ENCODE data around the gene C3orf70. TPM values are rescaled to one million over a fixed set of nuclear protein-coding genes. Genes with fewer than 3 reads are reported as not detected.

Gene C3orf70
- total RNA-seq, 2 experiments from 2014 or later: not detected

DNA sequence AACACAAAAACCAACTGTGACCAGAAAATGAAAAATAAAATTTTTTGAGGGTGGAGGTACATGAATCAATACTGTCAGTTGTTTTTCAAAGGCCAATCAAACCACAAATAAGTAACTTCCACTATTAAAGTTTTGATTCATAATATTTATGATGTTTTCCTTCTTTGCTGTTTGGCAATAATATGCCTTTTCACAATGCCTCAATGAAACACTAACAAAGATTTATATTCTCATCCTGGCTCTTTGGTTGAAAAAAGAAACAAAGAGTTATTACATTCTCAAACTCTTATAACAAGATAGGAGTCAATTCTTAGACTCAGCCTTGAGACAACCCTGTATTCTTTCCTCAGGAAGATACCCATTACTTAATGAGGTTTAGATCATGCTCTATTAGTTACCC lies 63.1 kb downstream of the C3orf70 start:
- ATAC-seq (ENCODE audit: low read depth) (no peak), DNase-seq (no peak)
- Mint-ChIP-seq H3K27ac (no peak overlapping the region), H3K36me3 (no peaks in the 10 kb centered on the region), H3K27me3 (peaks cover 14% of the 10 kb centered on the region), H3K4me3 (no peak overlapping the region), H3K4me1 (no peaks in the 10 kb centered on the region), H3K9me3 (no peaks in the 10 kb centered on the region)
- POLR2A ChIA-PET: no interaction called here

DNA sequence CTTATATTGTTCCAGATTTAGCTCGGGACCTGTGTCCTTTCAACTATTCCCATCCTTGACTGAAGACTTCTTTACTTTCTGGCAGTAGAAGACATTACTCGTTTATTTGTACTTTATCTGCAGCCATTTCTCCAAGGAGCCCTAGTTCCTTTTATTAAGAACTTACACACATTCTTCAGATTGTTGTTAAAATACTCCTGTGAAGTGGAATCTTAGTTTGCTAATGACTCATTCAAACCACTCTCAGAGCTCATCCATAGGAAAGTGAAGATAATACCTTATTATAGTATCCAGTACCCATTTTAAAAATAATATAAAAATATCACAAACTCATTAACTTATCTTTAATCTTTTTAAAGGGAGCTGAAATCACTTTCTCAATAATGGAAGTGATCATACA lies 63.5 kb downstream of the C3orf70 start:
- Mint-ChIP-seq H3K36me3 (no peaks in the 10 kb centered on the region), H3K4me3 (no peak overlapping the region), H3K27ac (no peak overlapping the region), H3K4me1 (no peaks in the 10 kb centered on the region), H3K9me3 (no peaks in the 10 kb centered on the region), H3K27me3 (peaks cover 17% of the 10 kb centered on the region)
- POLR2A ChIA-PET: no interaction called here
- DNase-seq (no peak), ATAC-seq (ENCODE audit: low read depth) (no peak)

DNA sequence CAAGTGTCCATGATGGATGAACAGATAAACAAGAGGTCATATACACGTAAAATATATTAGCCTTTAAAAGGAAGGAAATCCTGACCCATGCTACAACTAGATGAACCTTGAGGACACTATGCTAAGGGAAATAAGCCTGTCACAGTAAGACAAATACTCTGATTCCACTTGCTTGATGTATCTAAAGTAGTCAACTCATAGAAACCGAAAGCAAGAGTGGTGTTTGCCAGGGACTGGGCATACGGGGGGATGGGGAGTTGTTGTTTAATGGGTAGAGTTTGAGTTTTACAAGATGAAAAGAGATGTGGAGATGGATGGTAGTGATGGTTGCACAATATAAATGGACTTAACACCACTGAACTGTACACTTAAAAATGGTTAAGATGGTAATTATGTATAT lies 65.4 kb downstream of the C3orf70 start:
- ATAC-seq (ENCODE audit: low read depth): no peak
- POLR2A ChIA-PET: no interaction called here
- Mint-ChIP-seq H3K4me3 (no peak overlapping the region), H3K4me1 (no peaks in the 10 kb centered on the region), H3K9me3 (no peaks in the 10 kb centered on the region), H3K27ac (no peak overlapping the region), H3K36me3 (no peaks in the 10 kb centered on the region), H3K27me3 (peaks cover 19% of the 10 kb centered on the region)
- DNase-seq: no peak

- POLR2A ChIA-PET: no interaction called here
- Mint-ChIP-seq H3K4me3 (no peak overlapping the region), H3K4me1 (no peaks in the 10 kb centered on the region), H3K27ac (no peak overlapping the region), H3K36me3 (no peaks in the 10 kb centered on the region), H3K9me3 (no peaks in the 10 kb centered on the region), H3K27me3 (peaks cover 22% of the 10 kb centered on the region)
- DNase-seq: no peak
- ATAC-seq (ENCODE audit: low read depth): no peak
Observed at GRCh38 chr3:185084901-185085300, 68.0 kb downstream of the C3orf70 start.

GRCh38 chr3:185084402-185084801 lies 68.5 kb downstream of the C3orf70 start:
- no peak for ATAC-seq (ENCODE audit: low read depth)
- H3K27ac Mint-ChIP-seq: no peak overlapping the region
- no peaks in the 10 kb centered on the region for H3K36me3 Mint-ChIP-seq
- no peak overlapping the region for H3K4me3 Mint-ChIP-seq
- no peaks in the 10 kb centered on the region for H3K9me3 Mint-ChIP-seq
- H3K27me3 Mint-ChIP-seq: peaks cover 22% of the 10 kb centered on the region
- DNase-seq: no peak
- POLR2A ChIA-PET: no interaction called here
- no peaks in the 10 kb centered on the region for H3K4me1 Mint-ChIP-seq

DNA sequence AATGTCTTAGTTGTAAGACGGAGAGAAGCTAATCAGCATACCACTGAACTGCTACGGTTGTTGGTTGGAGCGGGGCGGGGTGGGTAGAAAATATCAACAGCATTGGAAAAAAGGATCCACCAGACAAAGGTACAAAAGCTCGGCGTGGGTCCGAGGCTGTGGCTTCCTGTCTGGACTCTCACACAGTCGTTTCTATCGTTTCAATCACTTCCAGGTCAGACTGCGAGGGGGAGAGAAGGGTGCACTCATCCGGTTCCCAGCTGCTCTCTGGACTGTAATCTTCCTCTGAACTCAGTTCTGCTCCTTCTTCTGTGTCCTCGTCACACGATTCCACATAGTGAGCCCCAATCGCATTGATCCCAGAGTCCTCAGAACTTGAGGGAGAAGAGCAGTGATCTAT lies 70.0 kb downstream of the C3orf70 start:
- Mint-ChIP-seq H3K9me3 (no peaks in the 10 kb centered on the region), H3K27ac (no peak overlapping the region), H3K36me3 (no peaks in the 10 kb centered on the region), H3K27me3 (peaks cover 17% of the 10 kb centered on the region), H3K4me3 (no peak overlapping the region), H3K4me1 (no peaks in the 10 kb centered on the region)
- POLR2A ChIA-PET: no interaction called here
- no peak for ATAC-seq (ENCODE audit: low read depth)
- no peak for DNase-seq

GRCh38 chr3:185082149-185082548 lies 70.7 kb downstream of the C3orf70 start:
- H3K27ac Mint-ChIP-seq: no peak overlapping the region

GRCh38 chr3:185081521-185081920 lies 71.3 kb downstream of the C3orf70 start:
- H3K9me3 Mint-ChIP-seq: no peaks in the 10 kb centered on the region
- H3K27me3 Mint-ChIP-seq: peaks cover 15% of the 10 kb centered on the region
- H3K27ac Mint-ChIP-seq: no peak overlapping the region
- no peak overlapping the region for H3K4me3 Mint-ChIP-seq
- ATAC-seq (ENCODE audit: low read depth) (no peak), DNase-seq (no peak)
- POLR2A ChIA-PET: no interaction called here
- no peaks in the 10 kb centered on the region for H3K4me1 Mint-ChIP-seq
- no peaks in the 10 kb centered on the region for H3K36me3 Mint-ChIP-seq

More at GRCh38 chr3:185082149-185082548, 70.7 kb downstream of the C3orf70 start:
- Mint-ChIP-seq H3K27me3 (peaks cover 17% of the 10 kb centered on the region), H3K9me3 (no peaks in the 10 kb centered on the region), H3K36me3 (no peaks in the 10 kb centered on the region), H3K4me1 (no peaks in the 10 kb centered on the region), H3K4me3 (no peak overlapping the region)
- POLR2A ChIA-PET: no interaction called here
- ATAC-seq (ENCODE audit: low read depth) (no peak), DNase-seq (no peak)

DNA sequence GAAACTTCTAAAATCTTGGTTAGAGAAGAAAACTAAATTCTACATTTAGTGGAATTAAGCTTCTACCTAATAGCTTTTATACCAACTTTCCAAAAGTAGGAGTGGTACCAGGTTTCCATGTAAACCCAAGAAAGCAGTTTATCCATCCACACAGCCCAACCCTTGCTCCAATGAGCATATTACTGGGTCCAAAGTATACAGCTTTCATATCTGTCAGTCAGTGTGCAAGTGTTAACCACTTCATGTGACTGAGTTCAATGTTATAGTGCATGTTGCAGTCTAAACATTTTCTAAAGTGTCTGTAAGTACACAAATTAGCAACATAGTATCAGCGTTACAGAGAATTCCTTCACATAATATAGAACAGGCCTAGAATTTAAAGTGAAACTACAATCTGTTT lies 73.2 kb downstream of the C3orf70 start:
- no peaks in the 10 kb centered on the region for H3K4me1 Mint-ChIP-seq

GRCh38 chr3:185076219-185076618 lies 76.6 kb downstream of the C3orf70 start:
- Mint-ChIP-seq H3K36me3 (no peaks in the 10 kb centered on the region), H3K4me1 (no peaks in the 10 kb centered on the region), H3K27me3 (peaks cover 2% of the 10 kb centered on the region), H3K27ac (no peak overlapping the region), H3K9me3 (no peaks in the 10 kb centered on the region), H3K4me3 (no peak overlapping the region)
- DNase-seq (no peak), ATAC-seq (ENCODE audit: low read depth) (no peak)
- POLR2A ChIA-PET: no interaction called here

More for the DNA sequence above, 73.2 kb downstream of the C3orf70 start:
- DNase-seq: no peak
- Mint-ChIP-seq H3K9me3 (no peaks in the 10 kb centered on the region), H3K4me3 (no peak overlapping the region), H3K36me3 (no peaks in the 10 kb centered on the region), H3K27ac (no peak overlapping the region), H3K27me3 (peaks cover 6% of the 10 kb centered on the region)
- POLR2A ChIA-PET: no interaction called here
- no peak for ATAC-seq (ENCODE audit: low read depth)

DNA sequence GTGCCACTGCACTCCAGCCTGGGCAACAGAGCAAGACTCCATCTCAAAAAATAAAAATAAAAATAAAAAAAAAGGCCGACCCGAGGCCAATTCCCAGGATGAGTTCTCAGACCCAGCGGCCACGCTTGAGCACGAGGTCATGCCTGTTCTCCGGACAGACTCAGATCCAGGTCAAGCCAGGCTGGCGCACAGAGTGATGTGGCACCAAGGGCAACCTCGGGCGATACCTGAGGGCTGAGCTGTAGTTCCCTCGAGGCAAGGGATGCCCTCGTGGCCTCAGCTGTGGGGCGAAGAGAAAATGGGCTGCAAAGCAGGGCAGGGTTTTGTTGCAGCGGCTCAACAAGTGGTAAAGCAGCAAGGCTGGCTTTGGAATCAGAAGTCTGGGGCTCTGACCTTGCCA lies 77.3 kb downstream of the C3orf70 start:
- no peaks in the 10 kb centered on the region for H3K36me3 Mint-ChIP-seq
- H3K27ac Mint-ChIP-seq: no peak overlapping the region
- POLR2A ChIA-PET: no interaction called here
- H3K27me3 Mint-ChIP-seq: no peaks in the 10 kb centered on the region
- no peaks in the 10 kb centered on the region for H3K9me3 Mint-ChIP-seq
- no peak for ATAC-seq (ENCODE audit: low read depth)
- no peak overlapping the region for H3K4me3 Mint-ChIP-seq
- no peaks in the 10 kb centered on the region for H3K4me1 Mint-ChIP-seq
- no peak for DNase-seq

GRCh38 chr3:185071287-185071800 lies 81.5 kb downstream of the C3orf70 start:
- ATAC-seq (ENCODE audit: low read depth): no peak
- no peak for DNase-seq

DNA sequence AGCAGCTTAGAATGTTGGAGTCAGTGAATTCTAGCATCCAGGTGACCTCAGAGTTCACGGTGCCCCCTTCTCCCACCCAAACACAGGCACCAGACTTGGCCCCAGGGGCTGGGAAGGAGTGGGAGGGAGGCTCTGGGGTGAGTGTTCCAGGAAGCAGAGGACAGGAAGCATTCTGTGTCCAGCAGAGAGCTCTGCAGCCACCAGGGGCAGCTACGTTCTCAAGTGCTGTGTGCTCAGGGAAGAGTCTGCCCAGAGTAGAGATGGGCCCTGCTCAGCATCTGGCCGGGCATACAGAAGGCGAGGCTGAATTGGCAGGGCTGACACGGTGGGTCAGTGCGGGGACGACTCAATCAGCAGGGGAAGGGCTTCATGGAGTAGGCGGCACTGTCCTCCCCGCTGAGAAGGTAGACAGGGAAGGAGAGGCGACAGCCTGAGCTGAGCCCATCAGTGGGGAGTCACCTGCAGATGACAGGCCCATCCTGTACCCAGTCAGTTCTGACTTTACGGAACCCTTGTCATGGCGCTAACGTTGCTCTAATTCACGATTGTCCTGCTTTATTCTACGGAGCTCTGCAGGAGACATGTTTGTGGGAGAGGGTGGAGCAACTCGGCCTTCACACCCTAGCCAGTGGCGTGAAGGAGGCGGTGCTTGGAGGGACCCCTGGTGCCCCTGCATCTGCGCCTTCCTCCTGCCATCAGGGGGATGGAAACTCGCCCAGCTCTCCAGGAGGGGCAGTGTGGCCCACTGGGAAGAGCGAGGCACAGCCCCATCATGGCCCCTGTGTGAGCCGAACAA lies 82.2 kb downstream of the C3orf70 start:
- Mint-ChIP-seq H3K9me3 (no peaks in the 10 kb centered on the region), H3K4me3 (no peak overlapping the region), H3K27me3 (no peaks in the 10 kb centered on the region), H3K4me1 (no peaks in the 10 kb centered on the region), H3K36me3 (no peaks in the 10 kb centered on the region), H3K27ac (no peak overlapping the region)
- ATAC-seq (ENCODE audit: low read depth) (no peak), DNase-seq (no peak)
- POLR2A ChIA-PET: no interaction called here

More at GRCh38 chr3:185071287-185071800, 81.5 kb downstream of the C3orf70 start:
- Mint-ChIP-seq H3K36me3 (no peaks in the 10 kb centered on the region), H3K27ac (no peak overlapping the region), H3K4me1 (no peaks in the 10 kb centered on the region), H3K4me3 (no peak overlapping the region), H3K27me3 (no peaks in the 10 kb centered on the region), H3K9me3 (no peaks in the 10 kb centered on the region)
- POLR2A ChIA-PET: no interaction called here

All from activated naive CD8-positive, alpha-beta T cell treated with anti-CD3 and anti-CD28 coated beads, Interleukin-2, amount 10 ng/mL, durations not matched to agents 7 days and 5 days (primary cell).